ENCODE data around the gene TSPAN33. TPM values are rescaled to one million over a fixed set of nuclear protein-coding genes. Genes with fewer than 3 reads are reported as not detected.
A peak's percentile ranks its signal among the peaks of the same experiment; 100 is the strongest.

Gene TSPAN33
- total and polyA plus RNA-seq, 2 of the 13 experiments (the other 11 are each of a cell fraction or from before 2014, with no cell fraction given): 15.3 to 16.5 TPM

- TF ChIP-seq ZFP91 (CRISPR knock-in tag; IDR thresholded peaks at IDR 0.05; ENCODE audit: borderline replicate concordance) (peak; percentile 40; the same call in 1 of the 2 replicates), SP5 (CRISPR knock-in tag; IDR thresholded peaks at IDR 0.05; ENCODE audit: borderline replicate concordance, low read depth) (0 out of 2 replicates have a peak, but pooled peaks have one; percentile 17), KMT2A (CRISPR knock-in tag; IDR thresholded peaks at IDR 0.05) (no peak), LCORL (IDR thresholded peaks at IDR 0.05) (no peak), LCORL (CRISPR knock-in tag; IDR thresholded peaks at IDR 0.05) (no peak), ZNF574 (CRISPR knock-in tag; IDR thresholded peaks at IDR 0.05) (0 out of 2 replicates have a peak, but pooled peaks have one; percentile 24), ZNF337 (CRISPR knock-in tag; IDR thresholded peaks at IDR 0.05; ENCODE audit: borderline replicate concordance, low read depth) (no peak), ZNF709 (CRISPR knock-in tag; IDR thresholded peaks at IDR 0.05) (no peak), ZNF24 (IDR thresholded peaks at IDR 0.05) (no peak), ZNF646 (CRISPR knock-in tag; IDR thresholded peaks at IDR 0.05) (no peak), XRCC5 (optimal IDR thresholded peaks at IDR 0.05; ENCODE audit: low read length) (peak; percentile 56), ZNF274 (CRISPR knock-in tag; IDR thresholded peaks at IDR 0.05) (no peak), RBM39 (IDR thresholded peaks at IDR 0.05; ENCODE audit: low read depth, low read length, poor library complexity, severe bottlenecking) (peak; percentile 32), CTCF (CRISPR knock-in tag; IDR thresholded peaks at IDR 0.05) (peak; percentile 97), ZFY (CRISPR knock-in tag; IDR thresholded peaks at IDR 0.05) (peak; percentile 29; the same call in 1 of the 2 replicates), SMC3 (IDR thresholded peaks at IDR 0.05; ENCODE audit: low read length) (peak; percentile 50; the same call in 1 of the 2 replicates), STAG1 (CRISPR knock-in tag; IDR thresholded peaks at IDR 0.05) (peak; percentile 96)
Measured at GRCh38 chr7:129210256-129210988, 65.9 kb downstream of the TSPAN33 start (continued).

Measured in HepG2 (cell line).